Tibial nerve (tissue), 4 donors: ENCODE data around the gene FUT4. TPM values are rescaled to one million over a fixed set of nuclear protein-coding genes. Genes with fewer than 3 reads are reported as not detected.
A peak's percentile ranks its signal among the peaks of the same experiment; 100 is the strongest.

Experiments
- DNase-seq, 2 donors: peaks; one replicate each; pipeline ENCODE4 v3.0.0-alpha.2; 2019; ENCODE audit warnings: low spot score in 2 of 2
- H3K27ac ChIP-seq, 4 donors: fragments of 200-600 bp; sonication (generic) in 3 of 4; one replicate each; pipeline ENCODE4 v1.5.1; 2017 to 2019; ENCODE audit warnings: mild to moderate bottlenecking in 1 of 4
- H3K27me3 ChIP-seq, 2 donors: fragments of 200-600 bp; sonication (generic) in 1 of 2; one replicate each; pipeline versions ENCODE4 v1.5.1 to v1.6.0; 2017 to 2019
- H3K36me3 ChIP-seq, 3 donors: fragments of 200-600 bp; sonication (generic); one replicate each; pipeline ENCODE4 v1.5.1; 2018 to 2019
- H3K4me1 ChIP-seq, 4 donors: fragments of 200-600 bp; sonication (generic) in 3 of 4; one replicate each; pipeline ENCODE4 v1.5.1; 2017 to 2019
- H3K4me3 ChIP-seq, 4 donors: fragments of 200-600 bp; sonication (generic) in 3 of 4; one replicate each; pipeline ENCODE4 v1.5.1; 2017 to 2019; ENCODE audit warnings: mild to moderate bottlenecking in 1 of 4, moderate library complexity in 1 of 4
- H3K9me3 ChIP-seq, 4 donors: fragments of 200-600 bp; sonication (generic) in 3 of 4; one replicate each; pipeline ENCODE4 v1.5.1; 2017 to 2019
- EP300 ChIP-seq, 2 donors: sonication (generic); formaldehyde crosslinking; IDR thresholded peaks; one replicate each; pipeline ENCODE4 v1.6.1; 2017; ENCODE audit warnings: antibody characterized with exemption in 2 of 2, mild to moderate bottlenecking in 1 of 2
- POLR2A ChIP-seq, 2 donors: fragments of 450-650 bp; IDR thresholded peaks; one replicate each; pipeline ENCODE4 v1.6.1; 2017; ENCODE audit warnings: antibody characterized with exemption in 2 of 2, mild to moderate bottlenecking in 2 of 2, moderate library complexity in 2 of 2
- WGBS, 2 donors: methylation state at CpG; one replicate each; pipeline ENCODE4 v1.1.5; 2018; 5-methylcytosine and 5-hydroxymethylcytosine counted together
- total RNA-seq, 4 donors: library from RNA; depleted of rRNA; stranded (reverse); fragments of >200 nt; gene quantifications; one replicate each; pipeline ENCODE4 v1.1.0, GENCODE V29; 2016
- TF ChIP-seq, protein P1 (sequence below), 5 experiments: fragments of 200-600 bp in 3 of 5; fragments of 450-650 bp in 2 of 5; sonication (generic) in 3 of 5; IDR thresholded peaks; one replicate each; pipeline ENCODE4 v1.5.1; 2016 to 2019; ENCODE audit warnings: antibody characterized with exemption in 5 of 5, mild to moderate bottlenecking in 3 of 5, moderate library complexity in 2 of 5

Gene FUT4
- total RNA-seq, 4 donors from 2014 or later: 5.4 to 11.0 (median 7.7) TPM

- Histone ChIP-seq H3K27ac (no peak overlapping the region), H3K36me3 (no peaks in the 10 kb centered on the region), H3K4me1 (peaks cover 0 to 16% (median 2%) of the 10 kb centered on the region in 4 donors), H3K4me3 (no peak overlapping the region), H3K9me3 (no peaks in the 10 kb centered on the region), H3K27me3 (no peaks in the 10 kb centered on the region)
- whole genome bisulfite sequencing, 2 donors: 86 to 89% methylated on average over 5 of the region's 5 CpGs
- TF ChIP-seq EP300 (IDR thresholded peaks at IDR 0.05): no peak
- no peak for TF ChIP-seq POLR2A (IDR thresholded peaks at IDR 0.05)
- TF ChIP-seq, protein P1, sequence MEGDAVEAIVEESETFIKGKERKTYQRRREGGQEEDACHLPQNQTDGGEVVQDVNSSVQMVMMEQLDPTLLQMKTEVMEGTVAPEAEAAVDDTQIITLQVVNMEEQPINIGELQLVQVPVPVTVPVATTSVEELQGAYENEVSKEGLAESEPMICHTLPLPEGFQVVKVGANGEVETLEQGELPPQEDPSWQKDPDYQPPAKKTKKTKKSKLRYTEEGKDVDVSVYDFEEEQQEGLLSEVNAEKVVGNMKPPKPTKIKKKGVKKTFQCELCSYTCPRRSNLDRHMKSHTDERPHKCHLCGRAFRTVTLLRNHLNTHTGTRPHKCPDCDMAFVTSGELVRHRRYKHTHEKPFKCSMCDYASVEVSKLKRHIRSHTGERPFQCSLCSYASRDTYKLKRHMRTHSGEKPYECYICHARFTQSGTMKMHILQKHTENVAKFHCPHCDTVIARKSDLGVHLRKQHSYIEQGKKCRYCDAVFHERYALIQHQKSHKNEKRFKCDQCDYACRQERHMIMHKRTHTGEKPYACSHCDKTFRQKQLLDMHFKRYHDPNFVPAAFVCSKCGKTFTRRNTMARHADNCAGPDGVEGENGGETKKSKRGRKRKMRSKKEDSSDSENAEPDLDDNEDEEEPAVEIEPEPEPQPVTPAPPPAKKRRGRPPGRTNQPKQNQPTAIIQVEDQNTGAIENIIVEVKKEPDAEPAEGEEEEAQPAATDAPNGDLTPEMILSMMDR (IDR thresholded peaks at IDR 0.05): no peak
- no peak for DNase-seq
Observed at GRCh38 chr11:94576306-94576705, 32.6 kb downstream of the FUT4 start.

DNA sequence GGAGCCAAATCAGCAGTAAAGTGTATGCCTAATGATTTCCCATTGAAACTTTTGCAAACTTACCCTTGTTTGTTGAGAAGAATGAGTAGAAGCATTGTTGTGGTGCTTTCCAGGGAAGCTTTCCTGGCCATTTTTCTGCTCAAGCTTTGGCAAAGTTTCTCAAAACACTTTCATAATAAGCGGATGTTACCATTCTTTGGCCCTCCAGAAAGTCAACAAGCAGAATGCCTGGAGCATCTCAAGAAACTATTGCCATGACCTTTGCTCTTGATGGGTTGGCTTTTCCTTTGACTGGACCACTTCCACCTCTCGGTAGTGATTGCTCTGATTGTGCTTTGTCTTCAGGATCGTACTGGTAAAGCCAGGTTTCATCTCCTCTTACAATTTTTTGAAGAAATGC is 34.1 kb downstream of the FUT4 start:
- 62 to 67% methylated on average over 3 of the region's 3 CpGs for WGBS, 2 donors
- no peaks in the 10 kb centered on the region for H3K9me3 ChIP-seq
- H3K4me1 ChIP-seq: peaks cover 0 to 16% (median 2%) of the 10 kb centered on the region in 4 donors
- TF ChIP-seq, protein P1 (IDR thresholded peaks at IDR 0.05): no peak
- no peak for TF ChIP-seq POLR2A (IDR thresholded peaks at IDR 0.05)
- no peak for TF ChIP-seq EP300 (IDR thresholded peaks at IDR 0.05)
- H3K36me3 ChIP-seq: no peaks in the 10 kb centered on the region
- H3K4me3 ChIP-seq: no peak overlapping the region
- no peak for DNase-seq
- no peak overlapping the region for H3K27ac ChIP-seq
- no peaks in the 10 kb centered on the region for H3K27me3 ChIP-seq

GRCh38 chr11:94581926-94582325 is 38.2 kb downstream of the FUT4 start:
- TF ChIP-seq EP300 (IDR thresholded peaks at IDR 0.05) (no peak), POLR2A (IDR thresholded peaks at IDR 0.05) (no peak)
- TF ChIP-seq, protein P1 (IDR thresholded peaks at IDR 0.05): no peak
- WGBS, 2 donors: 62 to 88% methylated on average over 1 of the region's 1 CpG
- Histone ChIP-seq H3K27me3 (no peaks in the 10 kb centered on the region), H3K4me3 (no peak overlapping the region), H3K4me1 (peaks cover 0 to 4% (median 0%) of the 10 kb centered on the region in 4 donors), H3K36me3 (no peaks in the 10 kb centered on the region), H3K27ac (no peak overlapping the region), H3K9me3 (no peaks in the 10 kb centered on the region)
- no peak for DNase-seq

DNA sequence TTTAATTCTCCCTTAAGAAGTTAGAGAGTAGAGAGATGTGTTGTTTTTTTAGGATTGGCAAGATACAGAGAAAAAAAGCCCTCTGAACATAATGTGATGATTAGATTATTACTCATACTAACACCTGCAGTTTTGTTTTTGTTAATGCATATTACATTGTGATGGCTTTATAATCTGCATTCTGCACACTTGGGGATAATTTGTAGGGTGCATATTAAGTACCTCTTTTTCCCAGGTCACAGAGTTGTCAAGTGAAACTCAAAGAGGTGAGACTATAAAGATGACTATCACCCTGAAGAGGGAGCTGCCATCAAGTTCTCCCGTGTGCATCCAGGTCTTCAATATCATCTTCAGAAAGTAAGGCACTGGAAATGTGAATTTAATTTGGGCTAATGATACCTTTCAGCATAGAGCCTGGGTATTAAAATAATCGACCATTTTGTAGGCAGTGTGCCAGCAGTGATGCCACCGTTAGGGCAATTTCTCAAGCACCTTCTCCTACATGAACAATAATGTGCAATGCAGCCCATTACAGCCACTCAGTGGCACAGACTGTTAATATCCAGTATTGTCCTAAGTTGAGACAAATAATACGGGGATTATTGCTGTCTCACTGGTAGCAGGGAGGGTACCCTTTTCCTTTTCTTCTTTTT is 39.6 kb downstream of the FUT4 start:
- 67 to 72% methylated on average over 4 of the region's 4 CpGs for WGBS, 2 donors
- H3K27ac ChIP-seq: no peak overlapping the region
- H3K4me3 ChIP-seq: no peak overlapping the region
- H3K36me3 ChIP-seq: peaks cover 0 to 11% (median 0%) of the 10 kb centered on the region in 3 donors
- H3K4me1 ChIP-seq: peaks cover 0 to 4% (median 0%) of the 10 kb centered on the region in 4 donors
- TF ChIP-seq, protein P1 (IDR thresholded peaks at IDR 0.05): no peak
- no peak for TF ChIP-seq EP300 (IDR thresholded peaks at IDR 0.05)
- no peak for TF ChIP-seq POLR2A (IDR thresholded peaks at IDR 0.05)
- H3K27me3 ChIP-seq: no peaks in the 10 kb centered on the region
- no peak for DNase-seq
- H3K9me3 ChIP-seq: no peaks in the 10 kb centered on the region

DNA sequence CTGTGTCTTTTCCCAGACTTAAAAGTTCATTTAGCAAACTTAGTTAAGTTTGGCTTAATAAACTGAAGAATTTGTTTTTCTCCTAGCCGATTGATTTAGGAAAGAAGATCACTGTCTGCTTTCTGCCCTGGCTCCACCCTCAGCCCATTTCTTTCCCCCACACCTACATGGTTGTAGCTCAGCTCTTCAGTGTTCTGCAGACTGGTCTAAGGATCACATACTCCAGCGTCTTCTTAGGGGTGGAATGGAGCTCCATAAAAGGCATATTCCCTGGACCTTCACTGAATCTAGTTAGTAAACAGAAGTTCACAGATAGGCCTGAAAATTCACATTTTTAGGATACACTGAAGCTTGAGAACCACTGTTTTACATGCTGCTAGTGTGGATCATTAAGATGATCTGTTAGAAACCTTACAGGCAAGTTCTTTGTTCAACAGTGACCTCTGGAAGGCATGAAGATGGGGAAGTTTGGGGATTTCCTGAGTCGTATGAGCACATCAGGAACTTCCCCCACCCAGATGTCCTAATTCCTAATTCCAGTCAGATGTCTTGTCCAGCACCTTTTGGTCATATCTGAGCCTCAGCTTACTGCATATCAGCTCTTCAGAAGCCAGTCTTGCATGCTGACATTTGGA is 40.3 kb downstream of the FUT4 start:
- 41 to 60% methylated on average over 3 of the region's 3 CpGs for WGBS, 2 donors
- TF ChIP-seq EP300 (IDR thresholded peaks at IDR 0.05) (peak in 1 of 2 donors; percentile 28), POLR2A (IDR thresholded peaks at IDR 0.05) (no peak)
- TF ChIP-seq, protein P1 (IDR thresholded peaks at IDR 0.05): no peak
- Histone ChIP-seq H3K4me3 (no peak overlapping the region), H3K27ac (no peak overlapping the region), H3K36me3 (peaks cover 0 to 15% (median 0%) of the 10 kb centered on the region in 3 donors), H3K4me1 (peaks cover 0 to 4% (median 0%) of the 10 kb centered on the region in 4 donors), H3K9me3 (no peaks in the 10 kb centered on the region), H3K27me3 (no peaks in the 10 kb centered on the region)
- no peak for DNase-seq
